Endothelial cell of umbilical vein (primary cell): Measurements from ENCODE around the gene IGLON5. TPM values are rescaled to one million over a fixed set of nuclear protein-coding genes. Genes with fewer than 3 reads are reported as not detected.

Experiments used
- BruUV-seq: library from RNA; stranded (reverse); fragments of 400-500 nt; replicated peaks from 2 replicates; lab custom pipeline; 2021; lab: Mats Ljungman, UMichigan
- CTCF ChIA-PET: fragments of 300-600, 350-600 bp; sonication (Branson Sonifier 250); formaldehyde crosslinking; loops from one replicate; lab custom pipeline; 2021; ENCODE audit warnings: antibody characterized with exemption, inconsistent platforms; lab: Charles Lee
- POLR2A ChIA-PET: fragments of 300-600, 350-600 bp; sonication (Branson Sonifier 250); formaldehyde crosslinking; loops from one replicate; lab custom pipeline; 2021; ENCODE audit warnings: antibody characterized with exemption, inconsistent platforms; lab: Charles Lee
- DNase-seq: peaks from one replicate; pipeline ENCODE4 v3.0.0-alpha.2; 2011; ENCODE audit warnings: low read depth, low spot score
- FAIRE-seq: peaks from 2 replicates; lab custom pipeline; 2011; peaks lifted over from hg19 to GRCh38; lab: Jason Lieb, UNC
- H2AFZ ChIP-seq: 2 replicates; pipeline ENCODE4 v1.6.0; 2012; ENCODE audit warnings: low read depth, low read length, control low read depth, inconsistent platforms
- H3K27ac ChIP-seq: 2 replicates; pipeline ENCODE4 v1.5.1; 2011; ENCODE audit warnings: low read depth, mild to moderate bottlenecking, control low read depth, low read length, moderate library complexity; ENCODE audit not compliant: insufficient read depth
- H3K27me3 ChIP-seq, 2 experiments: 2 replicates each; pipeline versions ENCODE4 v1.6.0 to v1.6.1; 2011; ENCODE audit warnings: low read length in 2 of 2, mixed read lengths in 1 of 2; ENCODE audit not compliant: control insufficient read depth in 2 of 2, insufficient read depth in 2 of 2
- H3K36me3 ChIP-seq, 2 experiments: 2 replicates in 1 of 2; 3 replicates in 1 of 2; pipeline ENCODE4 v1.5.1; 2011; ENCODE audit warnings: low read length in 2 of 2, mild to moderate bottlenecking in 1 of 2, moderate library complexity in 1 of 2; ENCODE audit not compliant: control insufficient read depth in 2 of 2, insufficient read depth in 2 of 2; ENCODE audit errors: extremely low read depth in 1 of 2
- H3K4me1 ChIP-seq: 3 replicates; pipeline ENCODE4 v1.5.1; 2011; ENCODE audit warnings: mild to moderate bottlenecking, low read length; ENCODE audit not compliant: control insufficient read depth, insufficient read depth; ENCODE audit errors: extremely low read depth
- H3K4me2 ChIP-seq: 2 replicates; pipeline ENCODE4 v1.6.1; 2011; ENCODE audit warnings: low read length, control low read depth, mixed read lengths; ENCODE audit not compliant: insufficient read depth
- H3K4me3 ChIP-seq, 3 experiments: fragments of 200-600 bp in 1 of 3; sonication (generic), shearing (Covaris generic) in 1 of 3; replicated peaks in 1 of 3; 2 replicates each; pipeline ENCODE4 v1.5.1; 2011 to 2016; ENCODE audit warnings: control low read depth in 3 of 3, low read length in 3 of 3, mild to moderate bottlenecking in 2 of 3, inconsistent platforms in 1 of 3, low read depth in 1 of 3, moderate library complexity in 1 of 3; ENCODE audit not compliant: insufficient read depth in 1 of 3
- H3K79me2 ChIP-seq: 2 replicates; pipeline ENCODE4 v1.6.0; 2012; ENCODE audit warnings: low read length, inconsistent platforms; ENCODE audit not compliant: control insufficient read depth, insufficient read depth
- H3K9ac ChIP-seq: replicated peaks from 2 replicates; pipeline ENCODE3; 2011; ENCODE audit warnings: low read length, control low read depth; ENCODE audit not compliant: insufficient read depth; ENCODE audit errors: extremely low read depth
- H3K9me1 ChIP-seq: replicated peaks from 3 replicates; pipeline ENCODE4 v1.6.0; 2011; ENCODE audit warnings: mild to moderate bottlenecking, low read length; ENCODE audit not compliant: control insufficient read depth, insufficient read depth; ENCODE audit errors: extremely low read depth
- H3K9me3 ChIP-seq: replicated peaks from 2 replicates; pipeline ENCODE4 v1.5.1; 2012; ENCODE audit warnings: low read length, inconsistent platforms; ENCODE audit not compliant: control insufficient read depth, insufficient read depth
- H4K20me1 ChIP-seq: replicated peaks from 2 replicates; pipeline ENCODE3; 2011; ENCODE audit warnings: mild to moderate bottlenecking, low read length; ENCODE audit not compliant: control insufficient read depth, insufficient read depth; ENCODE audit errors: extremely low read depth
- GATA2 ChIP-seq: IDR thresholded peaks from 2 replicates; pipeline ENCODE4 v1.7.0; 2011; ENCODE audit warnings: low read depth, mild to moderate bottlenecking, moderate library complexity, mixed read lengths, low read length; ENCODE audit not compliant: insufficient read length, insufficient read depth
- JUN ChIP-seq: IDR thresholded peaks from 2 replicates; pipeline ENCODE4 v1.6.1; 2011; ENCODE audit warnings: borderline replicate concordance, low read depth; ENCODE audit not compliant: insufficient read length, insufficient read depth
- MAX ChIP-seq: IDR thresholded peaks from 2 replicates; pipeline ENCODE4 v1.6.1; 2011; ENCODE audit not compliant: insufficient read depth, insufficient read length
- MYC ChIP-seq: IDR thresholded peaks from one replicate; pipeline ENCODE4 v1.6.1; 2011; ENCODE audit warnings: mild to moderate bottlenecking, low read depth, low read length
- dilution Hi-C: fragments of 300-500 bp; cut with MboI; formaldehyde crosslinking; loops from one replicate; pipeline ENCODE4 v1.15.0; 2019; ENCODE audit warnings: low sequenced_read_pairs; ENCODE audit not compliant: extremely low pct_ligation_motif_present
- intact Hi-C: fragments of 100-400 bp; cut with micrococcal nuclease; formaldehyde crosslinking; loops from one replicate; pipeline ENCODE4 v1.10.0; 2022
- polyA plus RNA-seq, 4 experiments: library from polyadenylated mRNA; depleted of rRNA in 3 of 4; stranded (reverse) in 3 of 4; unstranded in 1 of 4; fragments of >200 nt; gene quantifications; 2 replicates each; pipeline versions ENCODE4 v1.2.1 to v1.2.3, GENCODE V29; 2011 to 2012; ENCODE audit warnings: missing spikeins in 1 of 4
- total RNA-seq: library from RNA; stranded (reverse); gene quantifications from 2 replicates; pipeline ENCODE4 v1.2.3, GENCODE V29; 2021
- TF ChIP-seq, protein P1 (sequence below), 2 donors: IDR thresholded peaks; 1 replicate in 1 of 2; 2 replicates in 1 of 2; pipeline ENCODE4 v1.5.1; 2011; ENCODE audit warnings: low read length in 2 of 2, mild to moderate bottlenecking in 2 of 2, moderate library complexity in 2 of 2, control low read depth in 1 of 2, inconsistent platforms in 1 of 2, low read depth in 1 of 2; ENCODE audit not compliant: insufficient read depth in 1 of 2; ENCODE audit errors: extremely low read depth in 1 of 2

Gene IGLON5
- total and polyA plus RNA-seq, 2 donors (not counting 3 experiments of a cell fraction or from before 2014, with no cell fraction given), result not detected

DNA sequence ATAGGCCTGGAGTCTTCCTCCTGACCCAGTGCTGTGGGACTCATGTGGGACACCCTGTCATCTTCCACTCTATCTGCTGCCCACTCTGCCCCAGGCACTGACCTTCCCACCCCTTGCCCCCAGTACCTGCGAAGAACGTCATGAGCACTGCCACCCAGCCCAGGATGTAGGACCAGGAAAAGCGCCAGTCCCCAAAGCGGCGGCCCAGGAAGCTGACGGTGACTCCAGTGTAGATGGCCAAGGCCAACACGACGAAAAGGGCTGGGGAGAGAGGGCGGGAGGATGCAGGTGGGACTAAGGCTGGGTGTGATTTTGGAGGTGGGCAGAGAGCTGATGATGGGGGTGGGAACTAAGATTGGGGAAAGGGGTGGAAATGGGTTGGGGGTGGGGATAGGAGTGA lies 68.9 kb downstream of the IGLON5 start:
- dilution Hi-C loops (no loop called here), intact Hi-C loops (no loop called here)
- FAIRE-seq (no peak), DNase-seq (no peak)
- Histone ChIP-seq H3K79me2 (no peaks in the 10 kb centered on the region), H3K4me1 (no peaks in the 10 kb centered on the region), H2AFZ (no peak overlapping the region), H4K20me1 (no peaks in the 10 kb centered on the region), H3K9ac (no peak overlapping the region), H3K36me3 (no peaks in the 10 kb centered on the region), H3K9me1 (no peaks in the 10 kb centered on the region), H3K4me2 (no peak overlapping the region), H3K9me3 (no peaks in the 10 kb centered on the region), H3K4me3 (no peak overlapping the region), H3K27ac (no peak overlapping the region), H3K27me3 (no peaks in the 10 kb centered on the region)
- ChIA-PET CTCF (interaction anchor here (0.9 kb wide), 1 partner anchor 8 kb away, joined by 3 read pairs; the partner anchor contains the start of gene NKG7), POLR2A (no interaction called here)
- TF ChIP-seq JUN (no peak), MYC (no peak), GATA2 (no peak), MAX (no peak)
- TF ChIP-seq, protein P1, sequence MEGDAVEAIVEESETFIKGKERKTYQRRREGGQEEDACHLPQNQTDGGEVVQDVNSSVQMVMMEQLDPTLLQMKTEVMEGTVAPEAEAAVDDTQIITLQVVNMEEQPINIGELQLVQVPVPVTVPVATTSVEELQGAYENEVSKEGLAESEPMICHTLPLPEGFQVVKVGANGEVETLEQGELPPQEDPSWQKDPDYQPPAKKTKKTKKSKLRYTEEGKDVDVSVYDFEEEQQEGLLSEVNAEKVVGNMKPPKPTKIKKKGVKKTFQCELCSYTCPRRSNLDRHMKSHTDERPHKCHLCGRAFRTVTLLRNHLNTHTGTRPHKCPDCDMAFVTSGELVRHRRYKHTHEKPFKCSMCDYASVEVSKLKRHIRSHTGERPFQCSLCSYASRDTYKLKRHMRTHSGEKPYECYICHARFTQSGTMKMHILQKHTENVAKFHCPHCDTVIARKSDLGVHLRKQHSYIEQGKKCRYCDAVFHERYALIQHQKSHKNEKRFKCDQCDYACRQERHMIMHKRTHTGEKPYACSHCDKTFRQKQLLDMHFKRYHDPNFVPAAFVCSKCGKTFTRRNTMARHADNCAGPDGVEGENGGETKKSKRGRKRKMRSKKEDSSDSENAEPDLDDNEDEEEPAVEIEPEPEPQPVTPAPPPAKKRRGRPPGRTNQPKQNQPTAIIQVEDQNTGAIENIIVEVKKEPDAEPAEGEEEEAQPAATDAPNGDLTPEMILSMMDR (IDR thresholded peaks at IDR 0.05; ENCODE audit: extremely low read depth in 1 of 2, insufficient read depth in 1 of 2, low read depth in 1 of 2, low read length in 2 of 2), result no peak
- no TSS peak for BruUV-seq

Other genes starting within 250 kb of the IGLON5 start
- gene KLK13, start 246.6 kb upstream of the IGLON5 start, total RNA-seq, result not detected in 2 replicates
- gene KLK13, start 246.6 kb upstream of the IGLON5 start, polyA plus RNA-seq, result not detected in 2 replicates
- not detected in 2 replicates for gene KLK14, start 228.8 kb upstream of the IGLON5 start, total RNA-seq
- gene KLK14, start 228.8 kb upstream of the IGLON5 start, polyA plus RNA-seq, result 0.10 and 0.12 TPM in 2 replicates
- 8.2 and 8.7 TPM in 2 replicates for gene CTU1, start 203.2 kb upstream of the IGLON5 start, total RNA-seq
- gene CTU1, start 203.2 kb upstream of the IGLON5 start, polyA plus RNA-seq, result 6.1 and 7.0 TPM in 2 replicates
- not detected in 2 replicates for gene SIGLEC9, start 186.7 kb upstream of the IGLON5 start, total RNA-seq
- not detected in 2 replicates for gene SIGLEC9, start 186.7 kb upstream of the IGLON5 start, polyA plus RNA-seq
- not detected in 2 replicates for gene SIGLEC7, start 169.3 kb upstream of the IGLON5 start, total RNA-seq
- not detected in 2 replicates for gene SIGLEC7, start 169.3 kb upstream of the IGLON5 start, polyA plus RNA-seq
- gene CD33, start 86.6 kb upstream of the IGLON5 start, total RNA-seq, result not detected in 2 replicates
- not detected in 2 replicates for gene CD33, start 86.6 kb upstream of the IGLON5 start, polyA plus RNA-seq
- not detected in 2 replicates for gene SIGLECL1, start 60.6 kb upstream of the IGLON5 start, total RNA-seq
- gene SIGLECL1, start 60.6 kb upstream of the IGLON5 start, polyA plus RNA-seq, result not detected in 2 replicates
- 0.39 and 0.62 TPM in 2 replicates for gene VSIG10L, start 30.5 kb downstream of the IGLON5 start, total RNA-seq
- gene VSIG10L, start 30.5 kb downstream of the IGLON5 start, polyA plus RNA-seq, result 0.77 and 0.94 TPM in 2 replicates
- 48.6 and 54.1 TPM in 2 replicates for gene ETFB, start 54.7 kb downstream of the IGLON5 start, total RNA-seq
- 89.9 and 99.2 TPM in 2 replicates for gene ETFB, start 54.7 kb downstream of the IGLON5 start, polyA plus RNA-seq
- gene CLDND2, start 57.4 kb downstream of the IGLON5 start, total RNA-seq, result 0.97 TPM in 1 of 2 replicates, not detected in the other
- not detected in 2 replicates for gene CLDND2, start 57.4 kb downstream of the IGLON5 start, polyA plus RNA-seq
- not detected in 2 replicates for gene NKG7, start 61.0 kb downstream of the IGLON5 start, total RNA-seq
- not detected in 2 replicates for gene NKG7, start 61.0 kb downstream of the IGLON5 start, polyA plus RNA-seq
- not detected in 2 replicates for gene LIM2, start 76.3 kb downstream of the IGLON5 start, total RNA-seq
- not detected in 2 replicates for gene LIM2, start 76.3 kb downstream of the IGLON5 start, polyA plus RNA-seq
- gene C19orf84, start 78.9 kb downstream of the IGLON5 start, total RNA-seq, result not detected in 2 replicates
- not detected in 2 replicates for gene C19orf84, start 78.9 kb downstream of the IGLON5 start, polyA plus RNA-seq
- not detected in 2 replicates for gene SIGLEC10, start 106.0 kb downstream of the IGLON5 start, total RNA-seq
- gene SIGLEC10, start 106.0 kb downstream of the IGLON5 start, polyA plus RNA-seq, result not detected in 2 replicates
- gene SIGLEC8, start 146.8 kb downstream of the IGLON5 start, total RNA-seq, result not detected in 2 replicates
- gene SIGLEC8, start 146.8 kb downstream of the IGLON5 start, polyA plus RNA-seq, result not detected in 2 replicates
- not detected in 2 replicates for gene CEACAM18, start 166.9 kb downstream of the IGLON5 start, total RNA-seq
- gene CEACAM18, start 166.9 kb downstream of the IGLON5 start, polyA plus RNA-seq, result not detected in 2 replicates
- not detected in 2 replicates for gene SIGLEC12, start 190.2 kb downstream of the IGLON5 start, total RNA-seq
- not detected in 2 replicates for gene SIGLEC12, start 190.2 kb downstream of the IGLON5 start, polyA plus RNA-seq
- not detected in 2 replicates for gene SIGLEC6, start 220.0 kb downstream of the IGLON5 start, total RNA-seq
- not detected in 2 replicates for gene SIGLEC6, start 220.0 kb downstream of the IGLON5 start, polyA plus RNA-seq